ENCODE results near the gene ATF6.
"Not testable (repeated sequence)": the region's sequence is repeated elsewhere in the genome, so short reads cannot be mapped to it uniquely, and the experiment has no call there.

Gene ATF6

DNA sequence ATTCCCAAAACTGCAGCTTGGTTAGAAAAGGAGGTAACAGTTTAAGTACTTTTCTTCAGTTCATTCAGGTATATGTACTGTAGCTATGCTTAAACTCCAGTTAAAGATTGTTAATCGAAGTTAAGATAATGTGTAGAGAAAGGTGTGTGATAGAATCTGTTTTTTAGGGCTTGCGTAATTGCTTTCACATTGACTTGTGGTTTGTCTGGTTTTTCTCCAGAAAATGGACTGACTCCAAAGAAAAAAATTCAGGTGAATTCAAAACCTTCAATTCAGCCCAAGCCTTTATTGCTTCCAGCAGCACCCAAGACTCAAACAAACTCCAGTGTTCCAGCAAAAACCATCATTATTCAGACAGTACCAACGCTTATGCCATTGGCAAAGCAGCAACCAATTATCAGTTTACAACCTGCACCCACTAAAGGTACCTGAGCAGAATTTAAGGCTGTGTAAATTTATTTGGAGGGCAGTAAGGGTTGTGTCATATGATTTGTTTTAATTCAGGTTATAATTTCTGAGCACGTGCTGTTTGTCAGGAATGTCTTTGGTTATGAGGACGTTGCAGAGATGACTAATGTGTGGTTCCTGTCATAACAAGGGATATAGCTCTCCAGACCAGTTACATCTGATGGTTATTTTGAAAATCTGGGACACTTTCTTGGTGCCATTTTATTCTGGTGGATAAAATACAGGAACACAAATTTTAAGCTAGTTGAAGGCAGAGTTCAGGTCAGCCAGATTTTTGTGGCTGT lies 26.0 kb downstream of the ATF6 start:
- DNase-seq (ENCODE audit: low read depth, low spot score): no peak
- in situ Hi-C loops (cut with HindIII; ENCODE audit: low sequenced_read_pairs): no loop called here
- TF ChIP-seq, protein P1, sequence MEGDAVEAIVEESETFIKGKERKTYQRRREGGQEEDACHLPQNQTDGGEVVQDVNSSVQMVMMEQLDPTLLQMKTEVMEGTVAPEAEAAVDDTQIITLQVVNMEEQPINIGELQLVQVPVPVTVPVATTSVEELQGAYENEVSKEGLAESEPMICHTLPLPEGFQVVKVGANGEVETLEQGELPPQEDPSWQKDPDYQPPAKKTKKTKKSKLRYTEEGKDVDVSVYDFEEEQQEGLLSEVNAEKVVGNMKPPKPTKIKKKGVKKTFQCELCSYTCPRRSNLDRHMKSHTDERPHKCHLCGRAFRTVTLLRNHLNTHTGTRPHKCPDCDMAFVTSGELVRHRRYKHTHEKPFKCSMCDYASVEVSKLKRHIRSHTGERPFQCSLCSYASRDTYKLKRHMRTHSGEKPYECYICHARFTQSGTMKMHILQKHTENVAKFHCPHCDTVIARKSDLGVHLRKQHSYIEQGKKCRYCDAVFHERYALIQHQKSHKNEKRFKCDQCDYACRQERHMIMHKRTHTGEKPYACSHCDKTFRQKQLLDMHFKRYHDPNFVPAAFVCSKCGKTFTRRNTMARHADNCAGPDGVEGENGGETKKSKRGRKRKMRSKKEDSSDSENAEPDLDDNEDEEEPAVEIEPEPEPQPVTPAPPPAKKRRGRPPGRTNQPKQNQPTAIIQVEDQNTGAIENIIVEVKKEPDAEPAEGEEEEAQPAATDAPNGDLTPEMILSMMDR (IDR thresholded peaks at IDR 0.05; ENCODE audit: low read depth, low read length): no peak
- no peak overlapping the region for H3K4me3 ChIP-seq (ENCODE audit: low read depth, low read length)

GRCh38 chr1:161792740-161793139 lies 26.6 kb downstream of the ATF6 start:
- TF ChIP-seq, protein P1 (IDR thresholded peaks at IDR 0.05; ENCODE audit: low read depth, low read length): peak; percentile 40
- H3K4me3 ChIP-seq (ENCODE audit: low read depth, low read length): no peak overlapping the region
- in situ Hi-C loops (cut with HindIII; ENCODE audit: low sequenced_read_pairs): no loop called here
- peak; percentile 85 for DNase-seq (ENCODE audit: low read depth, low spot score)

DNA sequence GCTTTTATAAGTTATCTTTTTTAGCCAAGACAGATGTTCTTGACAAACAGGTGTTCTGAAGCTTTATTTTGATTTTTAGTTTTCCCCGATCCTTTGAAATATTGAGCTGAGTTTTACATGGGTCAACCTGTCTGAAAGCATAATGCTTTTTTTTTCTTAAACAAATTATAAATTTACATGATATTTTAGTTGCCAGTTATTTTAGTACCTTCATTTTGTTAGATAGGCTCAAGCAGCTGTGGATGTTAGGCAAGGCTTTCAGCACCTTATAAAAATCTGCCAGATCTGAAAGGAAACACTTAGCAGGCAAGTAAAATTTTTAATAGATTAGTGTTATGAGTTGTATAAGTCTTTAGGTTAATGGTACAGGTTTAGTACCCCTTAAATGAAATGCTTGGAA lies 33.7 kb downstream of the ATF6 start:
- in situ Hi-C loops (cut with HindIII; ENCODE audit: low sequenced_read_pairs): no loop called here
- TF ChIP-seq, protein P1 (IDR thresholded peaks at IDR 0.05; ENCODE audit: low read depth, low read length): no peak
- DNase-seq (ENCODE audit: low read depth, low spot score): no peak
- no peak overlapping the region for H3K4me3 ChIP-seq (ENCODE audit: low read depth, low read length)

GRCh38 chr1:161801955-161802354 lies 35.8 kb downstream of the ATF6 start:
- DNase-seq (ENCODE audit: low read depth, low spot score): no peak
- in situ Hi-C loops (cut with HindIII; ENCODE audit: low sequenced_read_pairs): no loop called here
- TF ChIP-seq, protein P1 (IDR thresholded peaks at IDR 0.05; ENCODE audit: low read depth, low read length): no peak

GRCh38 chr1:161803181-161803580 lies 37.1 kb downstream of the ATF6 start:
- TF ChIP-seq, protein P1 (IDR thresholded peaks at IDR 0.05; ENCODE audit: low read depth, low read length): no peak
- in situ Hi-C loops (cut with HindIII; ENCODE audit: low sequenced_read_pairs): no loop called here
- DNase-seq (ENCODE audit: low read depth, low spot score): no peak
- H3K4me3 ChIP-seq (ENCODE audit: low read depth, low read length): no peak overlapping the region

More at GRCh38 chr1:161801955-161802354, 35.8 kb downstream of the ATF6 start:
- H3K4me3 ChIP-seq (ENCODE audit: low read depth, low read length): no peak overlapping the region

GRCh38 chr1:161805399-161806197 lies 39.5 kb downstream of the ATF6 start:
- in situ Hi-C loops (cut with HindIII; ENCODE audit: low sequenced_read_pairs): no loop called here
- no peak overlapping the region for H3K4me3 ChIP-seq (ENCODE audit: low read depth, low read length)
- TF ChIP-seq, protein P1 (IDR thresholded peaks at IDR 0.05; ENCODE audit: low read depth, low read length): no peak
- peak; percentile 5 for DNase-seq (ENCODE audit: low read depth, low spot score)

- not testable (repeated sequence) for DNase-seq (ENCODE audit: low read depth, low spot score)
Observed at GRCh38 chr1:161809202-161809601, 43.1 kb downstream of the ATF6 start.

GRCh38 chr1:161809656-161810055 lies 43.5 kb downstream of the ATF6 start:
- in situ Hi-C loops (cut with HindIII; ENCODE audit: low sequenced_read_pairs): not testable (repeated sequence)

More at GRCh38 chr1:161809202-161809601, 43.1 kb downstream of the ATF6 start:
- in situ Hi-C loops (cut with HindIII; ENCODE audit: low sequenced_read_pairs); H3K4me3 ChIP-seq (ENCODE audit: low read depth, low read length): not testable (repeated sequence)

More at GRCh38 chr1:161809656-161810055, 43.5 kb downstream of the ATF6 start:
- not testable (repeated sequence) for H3K4me3 ChIP-seq (ENCODE audit: low read depth, low read length); DNase-seq (ENCODE audit: low read depth, low spot score)
